ENCODE results near the gene PALM3.

Gene PALM3

GRCh38 chr19:14103310-14103709 lies 41.4 kb upstream of the PALM3 start:
- H3K4me2 ChIP-seq (ENCODE audit: low read depth, low read length, poor library complexity, severe bottlenecking), result no peak overlapping the region
- no peaks in the 10 kb centered on the region for H4K20me1 ChIP-seq (ENCODE audit: low read depth, low read length)
- H3K36me3 ChIP-seq (ENCODE audit: low read length), result peaks cover 2% of the 10 kb centered on the region; the same call in 1 of the 2 replicates
- no peak overlapping the region for H3K27ac ChIP-seq (ENCODE audit: low read depth, low read length)
- no peaks in the 10 kb centered on the region for H3K9me3 ChIP-seq (ENCODE audit: insufficient read depth, low read length)
- H3F3A ChIP-seq (ENCODE audit: insufficient read depth), result peaks cover 3% of the 10 kb centered on the region; the same call in 1 of the 2 replicates
- H3K27me3 ChIP-seq (ENCODE audit: low read length), result no peaks in the 10 kb centered on the region
- H3K9me2 ChIP-seq (replicated peaks; ENCODE audit: insufficient read depth, low read length), result no peaks in the 10 kb centered on the region
- no peak overlapping the region for H3K9ac ChIP-seq (ENCODE audit: low read length)
- TF ChIP-seq CTCF (IDR thresholded peaks at IDR 0.05; ENCODE audit: insufficient read depth, low read length, poor library complexity, severe bottlenecking), result no peak
- no peak for TF ChIP-seq EZH2phosphoT487 (conservative IDR thresholded peaks at IDR 0.05; ENCODE audit: low read length)
- H3K4me3 ChIP-seq (ENCODE audit: insufficient read depth, low read length, poor library complexity, severe bottlenecking), result no peak overlapping the region
- no peaks in the 10 kb centered on the region for H3K79me2 ChIP-seq (ENCODE audit: insufficient read depth, low read length)
- H2AFZ ChIP-seq (ENCODE audit: low read depth, low read length, severe bottlenecking), result no peak overlapping the region

- H3K9me3 ChIP-seq (ENCODE audit: insufficient read depth, low read length), result no peaks in the 10 kb centered on the region
- no peak overlapping the region for H3K4me2 ChIP-seq (ENCODE audit: low read depth, low read length, poor library complexity, severe bottlenecking)
- H3K9ac ChIP-seq (ENCODE audit: low read length), result no peak overlapping the region
- H3K79me2 ChIP-seq (ENCODE audit: insufficient read depth, low read length), result no peaks in the 10 kb centered on the region
- TF ChIP-seq CTCF (IDR thresholded peaks at IDR 0.05; ENCODE audit: insufficient read depth, low read length, poor library complexity, severe bottlenecking) (no peak), EZH2phosphoT487 (conservative IDR thresholded peaks at IDR 0.05; ENCODE audit: low read length) (no peak)
- peaks cover 2% of the 10 kb centered on the region; the same call in 1 of the 2 replicates for H3K36me3 ChIP-seq (ENCODE audit: low read length)
- H3F3A ChIP-seq (ENCODE audit: insufficient read depth), result peaks cover 3% of the 10 kb centered on the region; the same call in 1 of the 2 replicates
- H4K20me1 ChIP-seq (ENCODE audit: low read depth, low read length), result no peaks in the 10 kb centered on the region
- H2AFZ ChIP-seq (ENCODE audit: low read depth, low read length, severe bottlenecking), result no peak overlapping the region
- no peak overlapping the region for H3K27ac ChIP-seq (ENCODE audit: low read depth, low read length)
- H3K4me3 ChIP-seq (ENCODE audit: insufficient read depth, low read length, poor library complexity, severe bottlenecking), result no peak overlapping the region
- no peaks in the 10 kb centered on the region for H3K9me2 ChIP-seq (replicated peaks; ENCODE audit: insufficient read depth, low read length)
- no peaks in the 10 kb centered on the region for H3K27me3 ChIP-seq (ENCODE audit: low read length)
Observed at GRCh38 chr19:14102756-14103155, 40.9 kb upstream of the PALM3 start.

- no peak overlapping the region for H3K4me2 ChIP-seq (ENCODE audit: low read depth, low read length, poor library complexity, severe bottlenecking)
Observed at GRCh38 chr19:14102102-14102696, 40.3 kb upstream of the PALM3 start.

More at GRCh38 chr19:14102102-14102696, 40.3 kb upstream of the PALM3 start:
- no peaks in the 10 kb centered on the region for H3K27me3 ChIP-seq (ENCODE audit: low read length)
- TF ChIP-seq CTCF (IDR thresholded peaks at IDR 0.05; ENCODE audit: insufficient read depth, low read length, poor library complexity, severe bottlenecking) (no peak), EZH2phosphoT487 (conservative IDR thresholded peaks at IDR 0.05; ENCODE audit: low read length) (no peak)
- no peaks in the 10 kb centered on the region for H3K9me2 ChIP-seq (replicated peaks; ENCODE audit: insufficient read depth, low read length)
- H3K36me3 ChIP-seq (ENCODE audit: low read length), result peaks cover 2% of the 10 kb centered on the region; the same call in 1 of the 2 replicates
- no peaks in the 10 kb centered on the region for H3K79me2 ChIP-seq (ENCODE audit: insufficient read depth, low read length)
- H3K9ac ChIP-seq (ENCODE audit: low read length), result no peak overlapping the region
- H4K20me1 ChIP-seq (ENCODE audit: low read depth, low read length), result no peaks in the 10 kb centered on the region
- H3K9me3 ChIP-seq (ENCODE audit: insufficient read depth, low read length), result no peaks in the 10 kb centered on the region
- no peak overlapping the region for H3K27ac ChIP-seq (ENCODE audit: low read depth, low read length)
- no peak overlapping the region for H2AFZ ChIP-seq (ENCODE audit: low read depth, low read length, severe bottlenecking)
- no peak overlapping the region for H3K4me3 ChIP-seq (ENCODE audit: insufficient read depth, low read length, poor library complexity, severe bottlenecking)
- H3F3A ChIP-seq (ENCODE audit: insufficient read depth), result peaks cover 3% of the 10 kb centered on the region; the same call in 1 of the 2 replicates
